ENCODE data around the gene KANSL2. TPM values are rescaled to one million over a fixed set of nuclear protein-coding genes. Genes with fewer than 3 reads are reported as not detected.

KANSL2 gene
- total and polyA plus RNA-seq, 2 experiments from 2014 or later: 29.3 to 92.5 TPM

- Mint-ChIP-seq H3K4me1 (no peaks in the 10 kb centered on the region), H3K27ac (no peak overlapping the region), H3K9me3 (no peaks in the 10 kb centered on the region), H3K36me3 (ENCODE audit: low read depth) (peaks cover 21% of the 10 kb centered on the region), H3K4me3 (no peak overlapping the region), H3K27me3 (ENCODE audit: insufficient read depth, low read depth, poor library complexity) (peaks cover 2% of the 10 kb centered on the region)
- H3K4me1 ChIP-seq (ENCODE audit: insufficient read depth): no peaks in the 10 kb centered on the region
- H3K4me3 ChIP-seq: no peak overlapping the region
- TF ChIP-seq CTCF (conservative IDR thresholded peaks at IDR 0.05; ENCODE audit: low read depth in 2 of 2): no peak
- no peak for TF ChIP-seq ETS1 (IDR thresholded peaks at IDR 0.05)
- TF ChIP-seq JUNB (IDR thresholded peaks at IDR 0.05; ENCODE audit: unreplicated experiment): no peak
- TF ChIP-seq EZH2phosphoT487 (IDR thresholded peaks at IDR 0.05; ENCODE audit: unreplicated experiment): no peak
- TF ChIP-seq CREB1 (CRISPR knock-in tag; IDR thresholded peaks at IDR 0.05; ENCODE audit: low read depth): no peak
- no peak for TF ChIP-seq STAT1 (IDR thresholded peaks at IDR 0.05; ENCODE audit: unreplicated experiment)
- no peak for TF ChIP-seq POLR2AphosphoS5 (IDR thresholded peaks at IDR 0.05; ENCODE audit: low read depth)
- TF ChIP-seq ZNF331 (CRISPR knock-in tag; IDR thresholded peaks at IDR 0.05; ENCODE audit: low read depth): no peak
- TF ChIP-seq REST (IDR thresholded peaks at IDR 0.05; ENCODE audit: unreplicated experiment): no peak
- TF ChIP-seq, protein P1, sequence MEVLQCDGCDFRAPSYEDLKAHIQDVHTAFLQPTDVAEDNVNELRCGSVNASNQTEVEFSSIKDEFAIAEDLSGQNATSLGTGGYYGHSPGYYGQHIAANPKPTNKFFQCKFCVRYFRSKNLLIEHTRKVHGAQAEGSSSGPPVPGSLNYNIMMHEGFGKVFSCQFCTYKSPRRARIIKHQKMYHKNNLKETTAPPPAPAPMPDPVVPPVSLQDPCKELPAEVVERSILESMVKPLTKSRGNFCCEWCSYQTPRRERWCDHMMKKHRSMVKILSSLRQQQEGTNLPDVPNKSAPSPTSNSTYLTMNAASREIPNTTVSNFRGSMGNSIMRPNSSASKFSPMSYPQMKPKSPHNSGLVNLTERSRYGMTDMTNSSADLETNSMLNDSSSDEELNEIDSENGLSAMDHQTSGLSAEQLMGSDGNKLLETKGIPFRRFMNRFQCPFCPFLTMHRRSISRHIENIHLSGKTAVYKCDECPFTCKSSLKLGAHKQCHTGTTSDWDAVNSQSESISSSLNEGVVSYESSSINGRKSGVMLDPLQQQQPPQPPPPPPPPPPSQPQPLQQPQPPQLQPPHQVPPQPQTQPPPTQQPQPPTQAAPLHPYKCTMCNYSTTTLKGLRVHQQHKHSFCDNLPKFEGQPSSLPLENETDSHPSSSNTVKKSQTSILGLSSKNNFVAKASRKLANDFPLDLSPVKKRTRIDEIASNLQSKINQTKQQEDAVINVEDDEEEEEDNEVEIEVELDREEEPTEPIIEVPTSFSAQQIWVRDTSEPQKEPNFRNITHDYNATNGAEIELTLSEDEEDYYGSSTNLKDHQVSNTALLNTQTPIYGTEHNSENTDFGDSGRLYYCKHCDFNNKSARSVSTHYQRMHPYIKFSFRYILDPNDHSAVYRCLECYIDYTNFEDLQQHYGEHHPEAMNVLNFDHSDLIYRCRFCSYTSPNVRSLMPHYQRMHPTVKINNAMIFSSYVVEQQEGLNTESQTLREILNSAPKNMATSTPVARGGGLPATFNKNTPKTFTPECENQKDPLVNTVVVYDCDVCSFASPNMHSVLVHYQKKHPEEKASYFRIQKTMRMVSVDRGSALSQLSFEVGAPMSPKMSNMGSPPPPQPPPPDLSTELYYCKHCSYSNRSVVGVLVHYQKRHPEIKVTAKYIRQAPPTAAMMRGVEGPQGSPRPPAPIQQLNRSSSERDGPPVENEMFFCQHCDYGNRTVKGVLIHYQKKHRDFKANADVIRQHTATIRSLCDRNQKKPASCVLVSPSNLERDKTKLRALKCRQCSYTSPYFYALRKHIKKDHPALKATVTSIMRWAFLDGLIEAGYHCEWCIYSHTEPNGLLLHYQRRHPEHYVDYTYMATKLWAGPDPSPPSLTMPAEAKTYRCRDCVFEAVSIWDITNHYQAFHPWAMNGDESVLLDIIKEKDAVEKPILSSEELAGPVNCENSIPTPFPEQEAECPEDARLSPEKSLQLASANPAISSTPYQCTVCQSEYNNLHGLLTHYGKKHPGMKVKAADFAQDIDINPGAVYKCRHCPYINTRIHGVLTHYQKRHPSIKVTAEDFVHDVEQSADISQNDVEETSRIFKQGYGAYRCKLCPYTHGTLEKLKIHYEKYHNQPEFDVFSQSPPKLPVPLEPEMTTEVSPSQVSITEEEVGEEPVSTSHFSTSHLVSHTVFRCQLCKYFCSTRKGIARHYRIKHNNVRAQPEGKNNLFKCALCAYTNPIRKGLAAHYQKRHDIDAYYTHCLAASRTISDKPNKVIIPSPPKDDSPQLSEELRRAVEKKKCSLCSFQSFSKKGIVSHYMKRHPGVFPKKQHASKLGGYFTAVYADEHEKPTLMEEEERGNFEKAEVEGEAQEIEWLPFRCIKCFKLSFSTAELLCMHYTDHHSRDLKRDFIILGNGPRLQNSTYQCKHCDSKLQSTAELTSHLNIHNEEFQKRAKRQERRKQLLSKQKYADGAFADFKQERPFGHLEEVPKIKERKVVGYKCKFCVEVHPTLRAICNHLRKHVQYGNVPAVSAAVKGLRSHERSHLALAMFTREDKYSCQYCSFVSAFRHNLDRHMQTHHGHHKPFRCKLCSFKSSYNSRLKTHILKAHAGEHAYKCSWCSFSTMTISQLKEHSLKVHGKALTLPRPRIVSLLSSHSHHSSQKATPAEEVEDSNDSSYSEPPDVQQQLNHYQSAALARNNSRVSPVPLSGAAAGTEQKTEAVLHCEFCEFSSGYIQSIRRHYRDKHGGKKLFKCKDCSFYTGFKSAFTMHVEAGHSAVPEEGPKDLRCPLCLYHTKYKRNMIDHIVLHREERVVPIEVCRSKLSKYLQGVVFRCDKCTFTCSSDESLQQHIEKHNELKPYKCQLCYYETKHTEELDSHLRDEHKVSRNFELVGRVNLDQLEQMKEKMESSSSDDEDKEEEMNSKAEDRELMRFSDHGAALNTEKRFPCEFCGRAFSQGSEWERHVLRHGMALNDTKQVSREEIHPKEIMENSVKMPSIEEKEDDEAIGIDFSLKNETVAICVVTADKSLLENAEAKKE (CRISPR knock-in tag; IDR thresholded peaks at IDR 0.05): no peak
- no peak for TF ChIP-seq ZNF114 (CRISPR knock-in tag; IDR thresholded peaks at IDR 0.05)
- TF ChIP-seq NANOG (IDR thresholded peaks at IDR 0.05; ENCODE audit: borderline replicate concordance): no peak
- no peak for TF ChIP-seq EZH2 (IDR thresholded peaks at IDR 0.05; ENCODE audit: low read depth, unreplicated experiment)
- H4K20me1 ChIP-seq (replicated peaks; ENCODE audit: insufficient read depth): peaks cover 9% of the 10 kb centered on the region
- DNase-seq (ENCODE audit: low spot score) (no peak), ATAC-seq (no peak)
- H3F3A ChIP-seq (replicated peaks; ENCODE audit: low read depth): no peaks in the 10 kb centered on the region
- H3K4me2 ChIP-seq: no peak overlapping the region
- peaks cover 2% of the 10 kb centered on the region for H3K36me3 ChIP-seq (ENCODE audit: insufficient read depth)
- H2AFZ ChIP-seq: no peak overlapping the region
- H3K27me3 ChIP-seq (ENCODE audit: insufficient read depth): no peaks in the 10 kb centered on the region
- no peaks in the 10 kb centered on the region for H3K9me2 ChIP-seq (ENCODE audit: insufficient read depth)
- H3K27ac ChIP-seq (ENCODE audit: low read depth): no peak overlapping the region
- peaks cover 11% of the 10 kb centered on the region for H3K79me2 ChIP-seq (replicated peaks; ENCODE audit: insufficient read depth)
Measured at GRCh38 chr12:48687592-48687991, 5.6 kb upstream of the KANSL2 start.
